ENCODE data around the gene TAF1.
"Not testable (repeated sequence)": the region's sequence is repeated elsewhere in the genome, so short reads cannot be mapped to it uniquely, and the experiment has no call there.

Gene TAF1, protein sequence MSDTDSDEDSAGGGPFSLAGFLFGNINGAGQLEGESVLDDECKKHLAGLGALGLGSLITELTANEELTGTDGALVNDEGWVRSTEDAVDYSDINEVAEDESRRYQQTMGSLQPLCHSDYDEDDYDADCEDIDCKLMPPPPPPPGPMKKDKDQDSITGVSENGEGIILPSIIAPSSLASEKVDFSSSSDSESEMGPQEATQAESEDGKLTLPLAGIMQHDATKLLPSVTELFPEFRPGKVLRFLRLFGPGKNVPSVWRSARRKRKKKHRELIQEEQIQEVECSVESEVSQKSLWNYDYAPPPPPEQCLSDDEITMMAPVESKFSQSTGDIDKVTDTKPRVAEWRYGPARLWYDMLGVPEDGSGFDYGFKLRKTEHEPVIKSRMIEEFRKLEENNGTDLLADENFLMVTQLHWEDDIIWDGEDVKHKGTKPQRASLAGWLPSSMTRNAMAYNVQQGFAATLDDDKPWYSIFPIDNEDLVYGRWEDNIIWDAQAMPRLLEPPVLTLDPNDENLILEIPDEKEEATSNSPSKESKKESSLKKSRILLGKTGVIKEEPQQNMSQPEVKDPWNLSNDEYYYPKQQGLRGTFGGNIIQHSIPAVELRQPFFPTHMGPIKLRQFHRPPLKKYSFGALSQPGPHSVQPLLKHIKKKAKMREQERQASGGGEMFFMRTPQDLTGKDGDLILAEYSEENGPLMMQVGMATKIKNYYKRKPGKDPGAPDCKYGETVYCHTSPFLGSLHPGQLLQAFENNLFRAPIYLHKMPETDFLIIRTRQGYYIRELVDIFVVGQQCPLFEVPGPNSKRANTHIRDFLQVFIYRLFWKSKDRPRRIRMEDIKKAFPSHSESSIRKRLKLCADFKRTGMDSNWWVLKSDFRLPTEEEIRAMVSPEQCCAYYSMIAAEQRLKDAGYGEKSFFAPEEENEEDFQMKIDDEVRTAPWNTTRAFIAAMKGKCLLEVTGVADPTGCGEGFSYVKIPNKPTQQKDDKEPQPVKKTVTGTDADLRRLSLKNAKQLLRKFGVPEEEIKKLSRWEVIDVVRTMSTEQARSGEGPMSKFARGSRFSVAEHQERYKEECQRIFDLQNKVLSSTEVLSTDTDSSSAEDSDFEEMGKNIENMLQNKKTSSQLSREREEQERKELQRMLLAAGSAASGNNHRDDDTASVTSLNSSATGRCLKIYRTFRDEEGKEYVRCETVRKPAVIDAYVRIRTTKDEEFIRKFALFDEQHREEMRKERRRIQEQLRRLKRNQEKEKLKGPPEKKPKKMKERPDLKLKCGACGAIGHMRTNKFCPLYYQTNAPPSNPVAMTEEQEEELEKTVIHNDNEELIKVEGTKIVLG (N-terminal part only)

DNA sequence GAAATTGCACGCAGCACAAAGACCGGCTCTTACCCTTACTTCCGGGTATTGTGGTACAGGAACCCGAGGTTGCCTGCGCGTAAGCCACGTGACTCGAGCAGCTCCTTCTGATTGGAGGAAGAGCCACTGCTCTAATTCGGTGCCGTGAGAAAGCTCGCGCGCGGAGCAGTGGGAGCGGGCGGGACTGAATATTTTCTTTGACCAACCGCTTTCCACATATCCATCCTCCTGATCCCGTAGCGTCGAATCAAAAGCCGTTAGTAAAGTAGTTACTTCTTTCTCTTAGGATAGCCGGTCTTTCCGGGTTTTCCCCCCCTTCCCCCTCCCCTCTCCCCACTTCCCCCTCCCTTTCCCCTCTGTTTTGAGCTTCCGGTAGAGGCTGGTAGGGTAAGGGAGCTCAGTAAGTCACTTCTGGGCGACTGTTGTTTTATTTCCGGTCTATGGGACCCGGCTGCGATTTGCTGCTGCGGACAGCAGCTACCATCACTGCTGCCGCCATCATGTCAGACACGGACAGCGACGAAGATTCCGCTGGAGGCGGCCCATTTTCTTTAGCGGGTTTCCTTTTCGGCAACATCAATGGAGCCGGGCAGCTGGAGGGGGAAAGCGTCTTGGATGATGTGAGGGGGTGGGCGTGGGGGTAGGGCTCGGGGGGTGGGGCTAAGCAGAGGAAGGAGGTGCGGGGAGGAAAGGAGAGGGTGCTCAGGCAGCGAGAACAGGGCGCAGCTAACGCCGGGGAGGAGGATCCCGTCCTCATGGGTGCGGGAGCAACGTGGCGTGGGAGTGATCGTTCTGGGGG, at the start of gene TAF1:
TSS of gene TAF1 (plus strand) at position 483 of the 799 bp plus-strand sequence. CDS start at position 501, 18 bp downstream.
- DNase-seq, result peak; percentile 97

- DNase-seq, result not testable (repeated sequence)
Observed at GRCh38 chrX:71316959-71317358, 49.2 kb upstream of the TAF1 start.

DNA sequence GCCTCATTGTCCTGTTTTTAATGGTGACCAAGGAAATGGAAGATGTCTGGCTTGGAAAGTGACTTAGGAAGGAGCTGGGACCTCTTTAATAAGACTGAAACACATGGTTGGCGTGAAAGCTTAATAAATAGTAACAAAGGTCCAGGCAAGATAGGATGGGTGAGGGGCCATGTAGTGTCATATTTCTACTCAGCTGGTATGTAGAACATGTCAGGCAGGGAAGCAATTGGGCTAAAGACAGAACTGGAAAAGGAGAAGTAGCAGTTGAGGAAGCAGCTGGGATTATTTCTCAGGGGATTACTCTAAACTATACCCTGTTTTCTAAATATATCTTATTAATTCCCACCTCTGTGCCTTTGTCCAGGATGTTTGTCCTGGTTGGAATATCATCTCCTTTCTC, 46.0 kb upstream of the TAF1 start:
- peak; percentile 42 for DNase-seq

- DNase-seq, result no peak
Observed at GRCh38 chrX:71321731-71322130, 44.4 kb upstream of the TAF1 start.

GRCh38 chrX:71324452-71324851, 41.7 kb upstream of the TAF1 start:
- not testable (repeated sequence) for DNase-seq

GRCh38 chrX:71326394-71326793, 39.8 kb upstream of the TAF1 start:
- DNase-seq, result no peak

DNA sequence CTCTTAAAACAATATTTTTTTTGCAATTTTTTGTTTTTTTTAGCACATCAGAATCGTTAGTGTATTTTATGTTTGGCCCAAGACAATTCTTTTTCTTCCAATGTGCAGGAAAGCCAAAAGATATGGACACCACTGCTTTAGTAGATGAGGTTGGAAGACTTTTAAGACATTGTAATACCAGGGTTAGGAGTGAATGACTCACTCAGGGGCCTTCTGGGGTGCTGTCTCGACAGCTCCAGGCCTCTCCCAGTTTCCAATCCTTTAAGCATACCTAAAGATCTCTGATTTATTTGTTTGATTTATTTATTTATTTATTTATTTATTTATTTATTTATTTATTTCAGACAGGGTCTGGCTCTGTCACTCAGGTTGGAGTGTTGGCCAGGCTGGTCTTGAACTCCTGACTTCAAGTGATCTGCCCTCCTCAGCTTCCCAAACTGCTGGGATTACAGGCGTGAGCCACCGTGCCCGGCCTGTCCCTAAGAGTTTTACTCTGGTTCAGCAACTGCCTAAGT, 16.9 kb upstream of the TAF1 start:
- not testable (repeated sequence) for DNase-seq

DNA sequence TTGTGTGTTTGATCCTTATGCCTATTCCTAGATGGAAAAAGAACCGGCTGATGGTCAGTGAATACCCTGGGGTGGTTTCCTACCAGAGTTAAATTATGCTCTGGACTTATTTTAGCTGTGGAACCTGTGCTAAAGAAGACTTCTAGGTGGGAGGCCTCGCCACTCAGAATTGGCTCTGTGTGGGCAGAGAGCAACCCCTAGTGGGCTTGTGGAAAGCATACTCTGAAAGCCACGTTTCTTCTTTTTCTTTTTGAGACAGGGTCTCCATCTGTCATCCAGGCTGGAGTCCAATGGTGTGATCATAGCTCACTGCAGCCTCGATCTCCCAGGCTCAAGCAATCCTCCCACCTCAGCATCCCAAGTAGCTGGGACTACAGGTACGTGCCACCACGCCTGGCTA, 16.3 kb upstream of the TAF1 start:
- DNase-seq, result not testable (repeated sequence)

GRCh38 chrX:71352439-71352838, 13.7 kb upstream of the TAF1 start:
- DNase-seq, result not testable (repeated sequence)

GRCh38 chrX:71364221-71364620, 1.9 kb upstream of the TAF1 start:
- DNase-seq, result no peak

DNA sequence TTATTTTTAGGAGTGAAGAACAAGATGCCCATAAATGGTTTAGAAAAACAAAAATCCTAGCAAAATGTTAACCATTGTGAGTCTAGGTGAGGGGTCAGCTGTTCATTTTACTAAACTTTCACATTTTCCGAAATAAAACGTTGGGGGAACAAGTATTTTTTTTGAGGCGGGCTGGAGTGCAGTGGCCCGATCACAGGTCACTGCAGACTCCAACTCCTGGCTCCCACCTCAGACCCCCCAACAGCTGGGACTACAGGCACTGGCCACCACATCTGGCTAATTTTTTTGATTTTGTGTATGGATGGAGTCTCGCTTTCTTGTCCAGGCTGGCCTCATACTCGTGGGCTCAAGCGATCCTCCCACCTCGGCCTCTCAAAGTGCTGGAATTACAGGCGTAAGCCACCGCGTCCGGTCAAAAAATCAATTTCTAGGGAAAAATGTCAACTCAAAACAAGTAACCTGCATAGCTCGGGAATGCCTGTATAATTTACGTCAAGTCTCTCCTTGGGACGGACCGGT, 742 bp upstream of the TAF1 start:
- no peak for DNase-seq

GRCh38 chrX:71366674-71367256, 608 bp downstream of the TAF1 start:
- peak; percentile 12 for DNase-seq

DNA sequence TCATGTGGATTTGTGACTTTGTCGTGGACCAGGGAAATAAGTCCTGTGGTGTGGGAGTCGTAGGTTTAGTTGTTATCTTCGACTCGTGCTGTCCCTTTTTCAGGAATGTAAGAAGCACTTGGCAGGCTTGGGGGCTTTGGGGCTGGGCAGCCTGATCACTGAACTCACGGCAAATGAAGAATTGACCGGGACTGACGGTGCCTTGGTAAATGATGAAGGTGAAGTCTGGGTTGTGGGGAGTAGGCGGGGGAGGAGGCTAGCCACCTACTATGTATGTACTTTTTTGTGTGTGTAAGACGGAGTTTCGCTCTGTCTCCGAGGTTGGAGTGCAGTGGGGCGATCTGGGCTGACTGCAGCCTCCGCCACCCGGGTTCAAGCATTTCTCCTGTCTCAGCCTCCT, 1.2 kb downstream of the TAF1 start:
- DNase-seq, result no peak

- no peak for DNase-seq
Observed at GRCh38 chrX:71372388-71372787, 6.2 kb downstream of the TAF1 start.

GRCh38 chrX:71378732-71379131, 12.6 kb downstream of the TAF1 start:
- DNase-seq, result no peak

GRCh38 chrX:71391725-71392124, 25.6 kb downstream of the TAF1 start:
- DNase-seq, result not testable (repeated sequence)

DNA sequence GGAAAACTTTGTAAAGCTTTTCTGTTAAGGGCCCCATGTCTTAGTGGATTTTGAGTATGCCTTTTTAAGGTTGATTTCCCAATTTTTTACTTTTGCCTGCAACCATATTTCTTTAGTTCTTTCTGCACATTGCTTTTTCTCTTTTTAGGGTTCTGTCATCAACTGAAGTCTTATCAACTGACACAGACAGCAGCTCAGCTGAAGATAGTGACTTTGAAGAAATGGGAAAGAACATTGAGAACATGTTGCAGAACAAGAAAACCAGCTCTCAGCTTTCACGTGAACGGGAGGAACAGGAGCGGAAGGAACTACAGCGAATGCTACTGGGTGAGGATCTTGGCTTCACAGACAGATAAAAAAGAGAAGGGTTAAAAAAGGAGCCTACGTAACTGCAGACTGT, 27.8 kb downstream of the TAF1 start:
- no peak for DNase-seq

GRCh38 chrX:71396576-71396975, 30.4 kb downstream of the TAF1 start:
- no peak for DNase-seq

DNA sequence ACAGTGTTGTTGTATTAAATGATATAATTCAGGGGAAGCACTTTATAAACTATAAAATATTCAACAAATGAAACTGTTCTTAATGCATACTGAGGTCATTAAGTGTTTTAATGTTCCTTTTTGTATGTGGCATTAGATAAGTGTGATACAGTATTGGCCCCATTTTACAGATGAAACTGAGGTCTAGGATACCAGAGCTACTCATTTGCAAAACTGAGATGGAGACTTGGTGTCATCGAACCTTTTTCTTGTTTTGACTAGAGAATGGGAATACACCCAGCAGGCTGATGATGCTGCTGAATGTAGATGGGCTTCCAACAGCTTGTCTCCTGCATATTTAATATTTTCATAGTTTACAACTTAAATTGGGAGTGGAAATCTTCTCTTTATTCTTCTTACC, 34.6 kb downstream of the TAF1 start:
- no peak for DNase-seq

DNA sequence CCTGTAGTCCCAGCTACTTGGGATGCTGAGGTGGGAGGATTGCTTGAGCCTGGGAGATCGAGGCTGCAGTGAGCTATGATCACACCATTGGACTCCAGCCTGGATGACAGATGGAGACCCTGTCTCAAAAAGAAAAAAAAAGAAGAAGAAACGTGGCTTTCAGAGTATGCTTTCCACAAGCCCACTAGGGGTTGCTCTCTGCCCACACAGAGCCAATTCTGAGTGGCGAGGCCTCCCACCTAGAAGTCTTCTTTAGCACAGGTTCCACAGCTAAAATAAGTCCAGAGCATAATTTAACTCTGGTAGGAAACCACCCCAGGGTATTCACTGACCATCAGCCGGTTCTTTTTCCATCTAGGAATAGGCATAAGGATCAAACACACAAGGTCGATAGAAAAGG, 50.1 kb downstream of the TAF1 start:
- not testable (repeated sequence) for DNase-seq

DNA sequence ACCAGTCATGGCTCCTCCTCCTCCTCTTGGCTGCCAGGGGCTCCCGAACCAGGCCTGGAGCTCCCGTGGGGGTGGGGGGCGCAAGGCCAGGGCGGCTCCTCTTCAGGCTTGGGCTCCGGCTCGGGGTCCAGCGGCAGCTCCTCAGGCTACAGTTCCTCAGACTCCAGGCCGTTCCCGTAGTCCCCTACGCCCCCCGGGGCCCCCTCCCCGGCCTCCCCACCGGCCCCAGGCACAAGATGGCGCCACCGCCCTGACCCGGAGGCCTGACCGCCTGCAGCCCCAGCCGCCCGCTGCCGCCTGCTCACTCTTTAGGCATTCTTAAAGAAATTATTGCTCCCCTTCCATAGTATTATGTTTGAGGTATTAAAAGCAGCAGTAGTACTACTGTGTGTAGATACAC, 54.5 kb downstream of the TAF1 start:
- DNase-seq, result no peak

All from MV-4-11 (cell line).